DOHH2 (cell line): ENCODE data around the gene TDP1.

Source experiments
- EZH2phosphoT487 ChIP-seq: fragments of 200-600 bp; sonication (generic); IDR thresholded peaks from 2 replicates; pipeline ENCODE4 v1.6.1; 2017; ENCODE audit warnings: borderline replicate concordance, mild to moderate bottlenecking, antibody characterized with exemption, low read length, moderate library complexity, mixed read lengths
- TF ChIP-seq, protein P1 (sequence below): fragments of 200-600 bp; sonication (generic); IDR thresholded peaks from one replicate; pipeline ENCODE4 v1.5.1; 2014; ENCODE audit warnings: antibody characterized with exemption, mild to moderate bottlenecking, low read depth, low read length; ENCODE audit not compliant: poor library complexity, severe bottlenecking

DNA sequence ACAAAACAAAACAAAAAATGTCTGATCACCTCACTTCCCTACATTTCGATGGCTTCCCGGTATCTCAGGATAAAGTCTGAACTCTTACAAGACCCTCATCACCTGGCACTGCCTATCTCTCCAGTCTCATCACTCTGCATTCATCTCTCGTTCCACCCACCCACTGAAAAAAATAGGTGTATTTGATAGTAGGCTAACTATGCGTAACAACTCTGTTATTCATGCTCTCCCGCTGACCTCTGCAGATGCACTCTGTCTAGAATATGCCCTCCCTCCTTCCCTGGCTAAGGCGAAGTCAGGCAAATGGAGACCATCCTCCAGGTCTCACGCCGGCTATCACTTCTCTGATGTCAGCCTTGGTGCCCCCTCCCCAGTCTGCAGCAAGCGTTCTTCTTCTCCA, 46.1 kb upstream of the TDP1 start:
- TF ChIP-seq, protein P1, sequence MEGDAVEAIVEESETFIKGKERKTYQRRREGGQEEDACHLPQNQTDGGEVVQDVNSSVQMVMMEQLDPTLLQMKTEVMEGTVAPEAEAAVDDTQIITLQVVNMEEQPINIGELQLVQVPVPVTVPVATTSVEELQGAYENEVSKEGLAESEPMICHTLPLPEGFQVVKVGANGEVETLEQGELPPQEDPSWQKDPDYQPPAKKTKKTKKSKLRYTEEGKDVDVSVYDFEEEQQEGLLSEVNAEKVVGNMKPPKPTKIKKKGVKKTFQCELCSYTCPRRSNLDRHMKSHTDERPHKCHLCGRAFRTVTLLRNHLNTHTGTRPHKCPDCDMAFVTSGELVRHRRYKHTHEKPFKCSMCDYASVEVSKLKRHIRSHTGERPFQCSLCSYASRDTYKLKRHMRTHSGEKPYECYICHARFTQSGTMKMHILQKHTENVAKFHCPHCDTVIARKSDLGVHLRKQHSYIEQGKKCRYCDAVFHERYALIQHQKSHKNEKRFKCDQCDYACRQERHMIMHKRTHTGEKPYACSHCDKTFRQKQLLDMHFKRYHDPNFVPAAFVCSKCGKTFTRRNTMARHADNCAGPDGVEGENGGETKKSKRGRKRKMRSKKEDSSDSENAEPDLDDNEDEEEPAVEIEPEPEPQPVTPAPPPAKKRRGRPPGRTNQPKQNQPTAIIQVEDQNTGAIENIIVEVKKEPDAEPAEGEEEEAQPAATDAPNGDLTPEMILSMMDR = no peak
- TF ChIP-seq EZH2phosphoT487 = no peak
